Loucy (cell line): ENCODE measurements around the gene IFT81.

ENCODE experiments used
- H2AFZ ChIP-seq: fragments of 200-600 bp; sonication (generic); 2 replicates; pipeline ENCODE4 v1.6.0; 2016; ENCODE audit warnings: antibody characterized with exemption, mild to moderate bottlenecking, low read length, moderate library complexity
- H3F3A ChIP-seq: fragments of 200-600 bp; 2 replicates; pipeline ENCODE4 v1.6.0; 2016; ENCODE audit warnings: antibody characterized with exemption, low read depth, mild to moderate bottlenecking
- H3K27me3 ChIP-seq: fragments of 200-600 bp; sonication (generic); 2 replicates; pipeline ENCODE4 v1.6.1; 2014; ENCODE audit warnings: low read length, mild to moderate bottlenecking; ENCODE audit not compliant: insufficient read depth, poor library complexity, severe bottlenecking
- H3K36me3 ChIP-seq: fragments of 200-600 bp; sonication (generic); 2 replicates; pipeline ENCODE4 v1.6.1; 2016; ENCODE audit warnings: low read length; ENCODE audit not compliant: insufficient read depth
- H3K4me1 ChIP-seq: fragments of 200-600 bp; sonication (generic); 2 replicates; pipeline ENCODE4 v1.5.1; 2014; ENCODE audit warnings: low read length, mild to moderate bottlenecking; ENCODE audit not compliant: insufficient read depth, poor library complexity, severe bottlenecking
- H3K4me2 ChIP-seq: fragments of 200-600 bp; sonication (generic); 2 replicates; pipeline ENCODE4 v1.6.0; 2014; ENCODE audit warnings: antibody characterized with exemption, low read length, low read depth, mild to moderate bottlenecking; ENCODE audit not compliant: poor library complexity, severe bottlenecking
- H3K4me3 ChIP-seq: fragments of 200-600 bp; sonication (generic); 2 replicates; pipeline ENCODE4 v1.5.1; 2014; ENCODE audit warnings: low read length, mild to moderate bottlenecking, mixed read lengths; ENCODE audit not compliant: poor library complexity, severe bottlenecking
- H3K79me2 ChIP-seq: fragments of 200-600 bp; sonication (generic); 2 replicates; pipeline ENCODE4 v1.6.1; 2014; ENCODE audit warnings: low read length; ENCODE audit not compliant: insufficient read depth
- H3K9ac ChIP-seq: fragments of 200-600 bp; sonication (generic); 2 replicates; pipeline ENCODE4 v1.6.0; 2014; ENCODE audit warnings: mild to moderate bottlenecking, low read depth, low read length, moderate library complexity; ENCODE audit not compliant: poor library complexity, severe bottlenecking
- H3K9me2 ChIP-seq: fragments of 200-600 bp; sonication (generic); replicated peaks from 2 replicates; pipeline ENCODE4 v1.6.1; 2016; ENCODE audit warnings: low read depth, low read length, mixed read lengths
- H3K9me3 ChIP-seq: fragments of 200-600 bp; sonication (generic); 2 replicates; pipeline ENCODE4 v1.6.1; 2014; ENCODE audit warnings: mild to moderate bottlenecking, antibody characterized with exemption, low read length, low read depth; ENCODE audit not compliant: insufficient read depth
- H4K20me1 ChIP-seq: fragments of 200-600 bp; sonication (generic); 2 replicates; pipeline ENCODE4 v1.6.0; 2014; ENCODE audit warnings: antibody characterized with exemption, low read length, mild to moderate bottlenecking; ENCODE audit not compliant: insufficient read depth, poor library complexity, severe bottlenecking
- CTCF ChIP-seq: fragments of 200-600 bp; sonication (generic); conservative IDR thresholded peaks from 2 replicates; pipeline ENCODE4 v1.5.1; 2014; ENCODE audit warnings: mild to moderate bottlenecking, antibody characterized with exemption, low read length
- EZH2phosphoT487 ChIP-seq: fragments of 200-600 bp; IDR thresholded peaks from 2 replicates; pipeline ENCODE4 v1.6.1; 2018; ENCODE audit warnings: antibody characterized with exemption, mild to moderate bottlenecking, moderate library complexity, borderline replicate concordance

IFT81 gene

DNA sequence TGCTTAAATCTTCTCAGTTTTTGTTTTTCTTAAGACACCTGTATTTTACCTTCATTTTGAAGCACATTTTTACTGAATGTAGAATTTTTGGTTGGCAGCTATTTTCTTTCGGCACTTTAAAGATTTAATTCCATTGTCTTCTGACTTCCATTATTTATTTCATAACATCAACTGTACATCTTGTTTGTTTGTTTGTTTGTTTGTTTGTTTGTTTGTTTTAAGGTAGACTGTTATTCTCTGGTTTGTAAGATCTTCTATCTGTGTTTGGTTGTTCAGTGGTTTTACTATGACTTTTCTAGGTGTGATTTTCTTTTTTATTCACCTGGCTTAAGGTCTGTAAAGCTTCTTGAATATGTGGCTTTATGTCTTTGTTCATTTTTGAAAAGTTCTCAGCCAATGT, 61.9 kb downstream of the IFT81 start:
- H2AFZ ChIP-seq, result no peak overlapping the region
- no peak overlapping the region for H3K9ac ChIP-seq
- H3F3A ChIP-seq, result no peaks in the 10 kb centered on the region

GRCh38 chr12:110193196-110193595, 69.0 kb downstream of the IFT81 start:
- H3K9me3 ChIP-seq, result 0 out of 2 replicates have a peak, but pooled peaks cover 3% of the 10 kb centered on the region
- H3K79me2 ChIP-seq, result no peaks in the 10 kb centered on the region
- H3K4me3 ChIP-seq, result no peak overlapping the region
- no peaks in the 10 kb centered on the region for H3K36me3 ChIP-seq
- H3K4me1 ChIP-seq, result no peaks in the 10 kb centered on the region
- H3K9me2 ChIP-seq, result no peaks in the 10 kb centered on the region
- no peak overlapping the region for H3K4me2 ChIP-seq
- TF ChIP-seq EZH2phosphoT487 (no peak), CTCF (no peak)
- H2AFZ ChIP-seq, result no peak overlapping the region
- H3K27me3 ChIP-seq, result no peaks in the 10 kb centered on the region
- no peaks in the 10 kb centered on the region for H3F3A ChIP-seq
- no peak overlapping the region for H3K9ac ChIP-seq
- H4K20me1 ChIP-seq, result no peaks in the 10 kb centered on the region

More for the DNA sequence above, 61.9 kb downstream of the IFT81 start:
- no peak overlapping the region for H3K4me2 ChIP-seq
- TF ChIP-seq CTCF, result no peak
- no peak for TF ChIP-seq EZH2phosphoT487
- H4K20me1 ChIP-seq, result no peaks in the 10 kb centered on the region
- H3K27me3 ChIP-seq, result no peaks in the 10 kb centered on the region
- H3K79me2 ChIP-seq, result no peaks in the 10 kb centered on the region
- no peaks in the 10 kb centered on the region for H3K9me2 ChIP-seq
- no peaks in the 10 kb centered on the region for H3K36me3 ChIP-seq
- no peaks in the 10 kb centered on the region for H3K4me1 ChIP-seq
- H3K9me3 ChIP-seq, result peaks cover 6% of the 10 kb centered on the region; the same call in 1 of the 2 replicates
- H3K4me3 ChIP-seq, result no peak overlapping the region

DNA sequence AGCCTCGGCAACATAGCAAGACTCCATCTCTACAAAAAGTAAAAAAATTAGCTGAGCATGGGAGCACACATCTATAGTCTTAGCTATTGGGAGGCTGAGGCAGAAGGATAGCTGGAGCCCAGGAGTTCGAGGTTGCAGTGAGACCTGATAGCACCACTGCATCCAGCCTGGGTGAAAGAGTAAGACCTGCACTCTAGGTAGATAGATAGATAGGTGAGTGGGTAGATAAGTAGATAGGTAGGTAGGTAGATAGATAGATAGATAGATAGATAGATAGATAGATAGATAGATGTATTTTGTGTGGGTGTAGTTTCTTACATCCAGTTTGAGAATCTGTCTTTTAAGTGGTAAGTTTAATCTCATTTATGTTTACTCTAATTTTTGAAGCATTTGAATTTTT, 72.8 kb downstream of the IFT81 start:
- TF ChIP-seq CTCF (no peak), EZH2phosphoT487 (no peak)
- H3K4me2 ChIP-seq, result no peak overlapping the region
- no peaks in the 10 kb centered on the region for H3K9me2 ChIP-seq
- H3K9me3 ChIP-seq, result 0 out of 2 replicates have a peak, but pooled peaks cover 3% of the 10 kb centered on the region
- H3K79me2 ChIP-seq, result no peaks in the 10 kb centered on the region
- H2AFZ ChIP-seq, result no peak overlapping the region
- no peak overlapping the region for H3K4me3 ChIP-seq
- no peaks in the 10 kb centered on the region for H4K20me1 ChIP-seq
- no peaks in the 10 kb centered on the region for H3F3A ChIP-seq
- H3K36me3 ChIP-seq, result no peaks in the 10 kb centered on the region
- H3K4me1 ChIP-seq, result peaks cover 19% of the 10 kb centered on the region
- no peak overlapping the region for H3K9ac ChIP-seq
- no peaks in the 10 kb centered on the region for H3K27me3 ChIP-seq
